NOMO-1 treated with dmso at 0.1 percent for 144 hours (cell line): ENCODE measurements around the gene DHCR7.

Experiments
- DNase-seq: peaks from one replicate; lab custom pipeline; 2025; ENCODE audit not compliant: unreplicated experiment; lab: John Stamatoyannopoulos, UW

The DHCR7 gene

DNA sequence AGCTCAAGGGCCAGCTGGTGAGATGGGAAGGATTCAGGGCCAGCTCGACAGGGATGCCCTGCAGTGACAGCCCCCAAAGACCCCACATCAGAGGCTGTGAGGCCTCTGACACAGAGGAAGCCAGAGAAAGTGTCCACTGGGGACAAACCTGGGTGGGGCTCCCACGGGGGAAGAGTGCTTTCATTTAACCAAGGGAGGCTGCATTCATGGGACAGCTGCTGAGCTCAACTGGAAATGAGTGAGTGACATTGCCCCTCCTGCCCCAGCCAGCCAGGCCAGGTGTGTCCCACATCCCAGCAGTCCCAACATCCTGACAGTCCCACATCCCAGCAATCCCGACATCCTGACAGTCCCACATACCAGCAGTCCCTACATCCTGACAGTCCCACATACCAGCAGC, 61.0 kb downstream of the DHCR7 start:
- DNase-seq = no peak

DNA sequence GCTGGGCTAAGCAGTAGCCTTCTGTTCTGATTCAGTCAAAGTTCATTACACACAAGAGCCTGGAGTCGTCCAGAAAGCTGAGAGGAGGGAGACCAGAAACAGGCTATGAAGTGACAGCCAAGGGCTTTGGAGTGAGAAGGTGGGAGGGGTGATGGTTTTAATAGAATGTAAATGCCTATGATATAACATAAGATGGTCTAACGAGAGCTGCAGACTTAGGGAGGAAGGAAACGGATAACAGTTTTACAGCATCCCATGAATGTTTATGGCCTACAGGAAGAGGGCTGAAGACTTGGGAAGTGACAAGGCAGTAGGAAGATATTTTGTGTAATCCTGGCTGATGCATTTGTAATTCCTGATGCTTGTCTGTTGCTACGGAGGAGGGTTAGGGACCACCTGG, 62.0 kb downstream of the DHCR7 start:
- DNase-seq = no peak

DNA sequence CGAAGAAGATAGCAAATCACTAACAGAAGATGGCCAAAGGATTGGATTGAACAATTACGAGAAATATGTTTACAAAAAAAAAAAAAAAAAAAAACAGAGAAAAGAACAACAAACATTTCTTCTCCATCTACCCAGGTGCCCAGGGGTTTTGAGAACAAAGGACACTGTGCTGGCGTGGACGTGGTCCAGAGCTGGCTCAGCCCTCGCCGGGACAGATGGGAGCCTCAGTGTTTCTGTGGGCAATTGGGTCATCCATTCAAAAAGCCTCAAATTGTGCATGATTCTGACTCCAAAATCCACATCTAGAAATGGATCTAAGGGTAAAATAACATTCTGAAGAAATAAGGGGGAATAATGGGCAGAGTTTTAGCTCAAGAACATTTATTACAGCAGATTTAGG, 63.1 kb downstream of the DHCR7 start:
- no peak for DNase-seq

DNA sequence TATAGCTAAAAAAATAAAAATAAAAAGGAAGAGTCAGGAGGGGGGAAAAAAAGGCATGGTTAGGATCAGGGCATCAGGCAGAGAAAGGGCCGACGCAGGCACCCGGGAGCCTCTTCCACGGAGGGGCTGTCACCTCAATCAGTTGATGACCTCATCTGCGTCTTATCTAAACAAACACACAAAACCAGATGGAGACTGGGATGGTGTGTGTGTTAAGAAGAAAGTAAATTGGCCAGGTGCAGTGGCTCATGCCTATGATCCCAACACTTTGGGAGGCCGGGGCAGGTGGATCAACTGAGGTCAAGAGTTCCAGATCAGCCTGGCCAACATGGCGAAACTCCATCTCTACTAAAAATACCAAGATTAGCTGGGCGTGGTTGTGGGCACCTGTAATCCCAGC, 63.6 kb downstream of the DHCR7 start:
- no peak for DNase-seq
